Prostate gland (tissue), 2 donors: ENCODE results near the gene TBX10.

ENCODE experiments used
- POLR2A ChIP-seq: fragments of 450-650 bp; IDR thresholded peaks from one replicate; pipeline ENCODE4 v1.6.1; 2016; ENCODE audit warnings: antibody characterized with exemption, mild to moderate bottlenecking
- POLR2AphosphoS5 ChIP-seq: sonication (generic); formaldehyde crosslinking; IDR thresholded peaks from one replicate; pipeline ENCODE4 v1.6.1; 2017; ENCODE audit warnings: antibody characterized with exemption
- TF ChIP-seq, protein P1 (sequence below), 4 experiments: fragments of 200-600 bp in 2 of 4; fragments of 450-650 bp in 2 of 4; sonication (generic) in 2 of 4; IDR thresholded peaks; 1 replicate in 3 of 4; 2 replicates in 1 of 4; pipeline ENCODE4 v1.5.1; 2016 to 2019; ENCODE audit warnings: antibody characterized with exemption in 4 of 4, mild to moderate bottlenecking in 2 of 4, moderate library complexity in 2 of 4

DNA sequence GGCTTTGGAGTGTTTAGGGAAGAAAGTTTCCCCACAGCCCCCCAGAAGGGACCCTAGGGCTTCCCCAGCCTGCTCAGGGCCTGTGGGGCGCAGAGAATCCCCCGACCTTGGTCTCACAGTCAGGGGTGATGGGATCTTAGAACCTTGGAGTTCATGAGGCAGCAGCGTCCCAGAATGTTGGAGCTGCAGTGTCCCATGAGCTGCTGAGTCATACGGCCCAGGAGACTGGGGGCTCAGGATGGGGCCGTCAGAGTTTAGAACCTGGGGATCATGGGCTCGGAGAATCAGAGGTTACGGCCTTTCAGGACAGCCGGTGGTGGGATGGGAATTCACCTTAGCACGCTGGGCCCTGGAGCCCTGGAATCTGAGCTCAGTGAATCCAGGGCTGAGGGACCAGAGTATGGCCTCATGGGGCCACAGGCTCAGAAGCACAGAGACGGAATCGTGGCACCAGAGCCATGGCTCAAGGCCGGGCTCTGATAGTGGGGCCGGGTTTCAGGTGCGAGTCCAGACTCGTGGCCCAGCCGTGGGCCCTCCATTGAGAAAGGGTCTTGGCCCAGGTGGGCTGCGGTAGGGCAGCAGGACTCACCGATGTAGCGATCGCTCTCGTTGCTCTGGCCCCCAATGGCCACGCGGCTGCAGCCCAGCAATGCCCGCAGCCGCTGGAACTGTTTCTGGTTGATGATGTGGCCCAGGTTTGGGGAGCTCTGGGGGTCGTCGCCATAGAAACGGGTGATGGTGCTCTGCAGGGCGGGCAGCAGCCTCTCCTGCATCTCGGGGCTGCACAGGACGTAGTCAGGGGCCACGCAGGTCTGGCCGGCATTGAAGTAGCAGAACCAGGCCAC is 25.4 kb upstream of the TBX10 start:
- TF ChIP-seq, protein P1, sequence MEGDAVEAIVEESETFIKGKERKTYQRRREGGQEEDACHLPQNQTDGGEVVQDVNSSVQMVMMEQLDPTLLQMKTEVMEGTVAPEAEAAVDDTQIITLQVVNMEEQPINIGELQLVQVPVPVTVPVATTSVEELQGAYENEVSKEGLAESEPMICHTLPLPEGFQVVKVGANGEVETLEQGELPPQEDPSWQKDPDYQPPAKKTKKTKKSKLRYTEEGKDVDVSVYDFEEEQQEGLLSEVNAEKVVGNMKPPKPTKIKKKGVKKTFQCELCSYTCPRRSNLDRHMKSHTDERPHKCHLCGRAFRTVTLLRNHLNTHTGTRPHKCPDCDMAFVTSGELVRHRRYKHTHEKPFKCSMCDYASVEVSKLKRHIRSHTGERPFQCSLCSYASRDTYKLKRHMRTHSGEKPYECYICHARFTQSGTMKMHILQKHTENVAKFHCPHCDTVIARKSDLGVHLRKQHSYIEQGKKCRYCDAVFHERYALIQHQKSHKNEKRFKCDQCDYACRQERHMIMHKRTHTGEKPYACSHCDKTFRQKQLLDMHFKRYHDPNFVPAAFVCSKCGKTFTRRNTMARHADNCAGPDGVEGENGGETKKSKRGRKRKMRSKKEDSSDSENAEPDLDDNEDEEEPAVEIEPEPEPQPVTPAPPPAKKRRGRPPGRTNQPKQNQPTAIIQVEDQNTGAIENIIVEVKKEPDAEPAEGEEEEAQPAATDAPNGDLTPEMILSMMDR (IDR thresholded peaks at IDR 0.05), result no peak
- TF ChIP-seq POLR2A (no peak), POLR2AphosphoS5 (no peak)
